Prostate gland (tissue), 2 donors: ENCODE results near the gene KRT72.

Experiments used
- POLR2A ChIP-seq: fragments of 450-650 bp; IDR thresholded peaks from one replicate; pipeline ENCODE4 v1.6.1; 2016; ENCODE audit warnings: antibody characterized with exemption, mild to moderate bottlenecking
- TF ChIP-seq, protein P1 (sequence below), 4 experiments: fragments of 200-600 bp in 2 of 4; fragments of 450-650 bp in 2 of 4; sonication (generic) in 2 of 4; IDR thresholded peaks; 1 replicate in 3 of 4; 2 replicates in 1 of 4; pipeline ENCODE4 v1.5.1; 2016 to 2019; ENCODE audit warnings: antibody characterized with exemption in 4 of 4, mild to moderate bottlenecking in 2 of 4, moderate library complexity in 2 of 4

DNA sequence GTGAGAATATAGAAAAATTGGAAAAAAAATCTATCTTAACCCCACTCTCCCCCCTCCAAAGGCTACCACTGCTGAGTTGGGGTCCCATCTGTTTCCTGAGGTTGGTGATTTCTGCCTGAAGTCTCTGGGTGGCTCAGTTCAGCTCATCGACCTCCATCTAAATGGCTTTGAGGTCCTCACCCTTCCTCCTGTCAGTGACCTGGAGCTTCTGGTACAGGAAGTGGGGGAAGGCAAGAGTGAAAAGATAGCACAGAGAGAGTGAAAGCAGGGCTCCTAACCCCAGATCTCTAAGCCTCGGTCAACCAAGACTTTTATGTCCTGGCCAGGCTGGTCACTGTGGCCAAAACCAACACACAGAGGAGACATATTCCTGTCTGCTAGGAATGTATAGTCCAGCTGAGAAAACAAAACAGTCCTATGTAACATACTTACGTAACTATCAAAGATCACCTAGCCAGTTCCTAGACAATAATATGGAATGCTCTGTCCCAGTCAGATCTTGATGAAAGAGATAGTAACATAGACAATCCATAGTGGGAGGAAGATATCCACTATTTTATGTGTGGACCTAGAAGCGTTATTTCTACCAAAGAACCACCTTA lies 29.4 kb upstream of the KRT72 start:
- TF ChIP-seq, protein P1, sequence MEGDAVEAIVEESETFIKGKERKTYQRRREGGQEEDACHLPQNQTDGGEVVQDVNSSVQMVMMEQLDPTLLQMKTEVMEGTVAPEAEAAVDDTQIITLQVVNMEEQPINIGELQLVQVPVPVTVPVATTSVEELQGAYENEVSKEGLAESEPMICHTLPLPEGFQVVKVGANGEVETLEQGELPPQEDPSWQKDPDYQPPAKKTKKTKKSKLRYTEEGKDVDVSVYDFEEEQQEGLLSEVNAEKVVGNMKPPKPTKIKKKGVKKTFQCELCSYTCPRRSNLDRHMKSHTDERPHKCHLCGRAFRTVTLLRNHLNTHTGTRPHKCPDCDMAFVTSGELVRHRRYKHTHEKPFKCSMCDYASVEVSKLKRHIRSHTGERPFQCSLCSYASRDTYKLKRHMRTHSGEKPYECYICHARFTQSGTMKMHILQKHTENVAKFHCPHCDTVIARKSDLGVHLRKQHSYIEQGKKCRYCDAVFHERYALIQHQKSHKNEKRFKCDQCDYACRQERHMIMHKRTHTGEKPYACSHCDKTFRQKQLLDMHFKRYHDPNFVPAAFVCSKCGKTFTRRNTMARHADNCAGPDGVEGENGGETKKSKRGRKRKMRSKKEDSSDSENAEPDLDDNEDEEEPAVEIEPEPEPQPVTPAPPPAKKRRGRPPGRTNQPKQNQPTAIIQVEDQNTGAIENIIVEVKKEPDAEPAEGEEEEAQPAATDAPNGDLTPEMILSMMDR (IDR thresholded peaks at IDR 0.05): no peak
- no peak for TF ChIP-seq POLR2A
